Measurements from ENCODE around the gene FIGN.

The FIGN gene

DNA sequence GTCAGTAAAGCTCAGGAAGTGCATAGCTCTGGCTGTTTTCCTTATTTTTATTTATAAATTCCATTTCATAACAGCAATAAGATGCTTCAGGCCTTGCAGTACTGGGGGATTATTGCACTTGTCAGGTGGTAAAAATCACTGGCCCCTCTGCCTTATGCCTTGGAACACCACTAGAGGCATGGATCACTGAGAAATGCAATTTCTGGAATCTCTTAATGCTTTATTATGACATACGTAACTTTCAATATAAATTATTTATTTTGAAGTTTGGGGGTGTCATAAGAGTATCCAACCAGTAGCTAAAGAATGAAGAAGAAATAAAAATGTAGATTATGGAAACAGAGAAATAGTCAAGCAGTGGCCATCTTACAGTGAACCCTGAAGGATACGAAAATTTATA is 183.1 kb downstream of the FIGN start:
- DNase-seq: no peak

GRCh38 chr2:163551616-163552373 is 184.0 kb downstream of the FIGN start:
- no peak for DNase-seq

DNA sequence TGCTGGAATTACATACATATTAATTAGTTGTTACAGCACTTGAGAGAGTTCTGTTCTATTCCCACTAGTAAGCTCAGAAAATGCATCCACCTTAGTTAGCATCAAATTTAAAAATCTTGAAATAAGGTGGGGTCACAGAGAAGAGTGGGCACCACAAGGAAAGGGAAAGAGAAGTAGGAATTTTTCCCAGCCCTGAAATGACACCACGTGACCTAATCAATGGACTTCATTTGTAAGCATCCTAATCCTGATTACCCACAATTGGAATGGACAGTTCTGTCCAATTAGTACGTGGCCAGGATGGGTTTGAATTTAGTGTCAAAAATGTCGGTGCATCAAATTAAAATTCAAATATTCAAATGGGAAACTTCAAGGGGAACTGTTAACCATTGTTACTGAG is 186.8 kb downstream of the FIGN start:
- DNase-seq: no peak
